ENCODE measurements around the gene NFE2L3.

DNA sequence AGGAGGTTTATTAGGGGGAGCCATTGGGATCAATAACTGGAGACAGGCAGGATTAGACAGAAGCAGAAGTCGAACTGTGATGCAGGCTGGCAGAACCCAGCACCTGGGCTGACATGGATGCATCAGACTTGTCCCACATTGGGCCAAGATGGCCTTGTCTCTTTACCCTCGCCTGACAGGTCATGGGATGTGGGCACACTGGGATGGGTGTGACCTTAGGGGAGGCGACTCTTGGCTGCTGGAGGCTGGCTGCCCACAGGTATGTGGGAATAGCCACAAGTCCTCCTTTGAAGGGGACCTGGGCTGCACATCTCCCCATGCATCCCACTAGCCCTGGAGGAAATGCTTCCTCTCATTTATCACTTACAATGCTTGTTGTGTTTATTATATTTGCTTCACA lies 17.3 kb downstream of the NFE2L3 start:
- TF ChIP-seq CTCF (conservative IDR thresholded peaks at IDR 0.05; ENCODE audit: low read depth, low read length) (no peak), EZH2 (IDR thresholded peaks at IDR 0.05; ENCODE audit: borderline replicate concordance, low read depth, low read length, poor library complexity, severe bottlenecking) (no peak)

Measured in A673 (cell line).